ENCODE measurements around the gene FHIT. TPM values are rescaled to one million over a fixed set of nuclear protein-coding genes. Genes with fewer than 3 reads are reported as not detected.

The FHIT gene
- total RNA-seq, 4 donors from 2014 or later = 5.0 to 15.3 (median 8.3) TPM

DNA sequence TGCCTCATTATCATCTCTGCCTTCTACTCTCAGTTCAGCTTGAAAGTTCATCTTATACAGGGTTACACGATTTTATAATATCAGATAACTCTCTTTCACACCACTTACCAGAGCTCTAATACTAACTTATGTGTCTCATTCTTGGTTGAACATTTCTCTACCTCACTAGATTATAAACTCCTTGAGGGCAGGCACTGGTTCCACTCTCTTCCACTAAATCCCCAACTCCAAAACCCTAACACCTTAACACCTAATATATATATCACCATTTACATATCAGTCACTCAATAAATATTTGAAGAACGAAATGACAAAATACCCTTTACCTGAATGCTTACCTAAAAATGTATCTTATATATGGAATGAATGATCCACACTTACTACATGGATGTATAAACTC lies 977.2 kb downstream of the FHIT start:
- intact Hi-C loops (cut with DNase I; ENCODE audit: low total_unique reads) = no loop called here
- no peak for TF ChIP-seq POLR2A (IDR thresholded peaks at IDR 0.05)
- TF ChIP-seq, protein P1, sequence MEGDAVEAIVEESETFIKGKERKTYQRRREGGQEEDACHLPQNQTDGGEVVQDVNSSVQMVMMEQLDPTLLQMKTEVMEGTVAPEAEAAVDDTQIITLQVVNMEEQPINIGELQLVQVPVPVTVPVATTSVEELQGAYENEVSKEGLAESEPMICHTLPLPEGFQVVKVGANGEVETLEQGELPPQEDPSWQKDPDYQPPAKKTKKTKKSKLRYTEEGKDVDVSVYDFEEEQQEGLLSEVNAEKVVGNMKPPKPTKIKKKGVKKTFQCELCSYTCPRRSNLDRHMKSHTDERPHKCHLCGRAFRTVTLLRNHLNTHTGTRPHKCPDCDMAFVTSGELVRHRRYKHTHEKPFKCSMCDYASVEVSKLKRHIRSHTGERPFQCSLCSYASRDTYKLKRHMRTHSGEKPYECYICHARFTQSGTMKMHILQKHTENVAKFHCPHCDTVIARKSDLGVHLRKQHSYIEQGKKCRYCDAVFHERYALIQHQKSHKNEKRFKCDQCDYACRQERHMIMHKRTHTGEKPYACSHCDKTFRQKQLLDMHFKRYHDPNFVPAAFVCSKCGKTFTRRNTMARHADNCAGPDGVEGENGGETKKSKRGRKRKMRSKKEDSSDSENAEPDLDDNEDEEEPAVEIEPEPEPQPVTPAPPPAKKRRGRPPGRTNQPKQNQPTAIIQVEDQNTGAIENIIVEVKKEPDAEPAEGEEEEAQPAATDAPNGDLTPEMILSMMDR (IDR thresholded peaks at IDR 0.05) = no peak
- H3K4me3 ChIP-seq (ENCODE audit: low read depth, poor library complexity, severe bottlenecking) = no peak overlapping the region
- DNase-seq (ENCODE audit: low spot score in 2 of 2) = no peak
- 93 to 95% methylated on average over 2 of the region's 2 CpGs for WGBS, 2 donors

DNA sequence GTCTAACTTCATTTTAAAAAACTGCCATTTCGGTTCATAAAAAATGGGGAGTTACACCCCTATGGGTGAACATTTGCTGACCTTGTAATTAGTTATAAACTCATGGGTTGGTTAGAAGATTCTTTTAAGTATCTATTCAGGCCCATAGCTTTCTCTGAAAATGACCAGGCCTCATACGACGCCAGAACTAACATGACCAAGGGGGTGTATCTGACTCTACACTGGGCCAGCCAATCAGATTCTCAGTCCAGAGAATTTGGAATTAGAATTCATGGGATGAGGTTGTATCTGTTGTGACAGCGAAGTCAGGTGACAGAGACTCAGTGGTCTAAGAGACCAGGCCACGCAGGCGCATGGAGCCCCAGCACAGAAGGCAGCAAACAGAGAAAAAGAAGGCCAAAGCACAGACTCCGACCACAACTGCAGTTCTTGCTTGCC lies 981.4 kb downstream of the FHIT start:
- no peak for DNase-seq (ENCODE audit: low spot score in 2 of 2)
- 92 to 97% methylated on average over 7 of the region's 7 CpGs for whole genome bisulfite sequencing, 2 donors
- no peak for TF ChIP-seq POLR2A (IDR thresholded peaks at IDR 0.05)
- TF ChIP-seq, protein P1 (IDR thresholded peaks at IDR 0.05) = no peak
- H3K4me3 ChIP-seq (ENCODE audit: low read depth, poor library complexity, severe bottlenecking) = no peak overlapping the region
- intact Hi-C loops (cut with DNase I; ENCODE audit: low total_unique reads) = no loop called here

DNA sequence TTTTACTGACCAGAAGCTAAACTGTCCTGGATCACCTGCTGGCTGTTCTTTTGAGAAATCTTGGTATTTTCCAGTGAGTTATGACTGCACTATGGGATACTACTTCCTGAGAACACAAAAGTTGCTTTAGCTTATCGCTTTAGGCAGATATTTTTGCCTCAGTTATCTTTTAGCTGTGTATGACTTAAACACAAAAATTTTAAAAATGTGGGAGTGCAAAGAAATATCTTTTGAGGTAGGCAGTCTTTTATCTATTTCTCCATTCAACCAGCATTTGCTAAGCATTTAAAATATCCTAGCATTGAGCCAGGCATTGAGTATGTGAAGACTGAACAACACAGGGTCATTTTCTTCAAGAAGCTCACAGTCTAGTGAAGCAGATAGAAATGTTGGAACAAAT lies 981.9 kb downstream of the FHIT start:
- no peak overlapping the region for H3K4me3 ChIP-seq (ENCODE audit: low read depth, poor library complexity, severe bottlenecking)
- intact Hi-C loops (cut with DNase I; ENCODE audit: low total_unique reads) = no loop called here
- no peak for DNase-seq (ENCODE audit: low spot score in 2 of 2)
- 88 to 89% methylated on average over 1 of the region's 1 CpG for WGBS, 2 donors
- TF ChIP-seq, protein P1 (IDR thresholded peaks at IDR 0.05) = no peak
- TF ChIP-seq POLR2A (IDR thresholded peaks at IDR 0.05) = no peak

DNA sequence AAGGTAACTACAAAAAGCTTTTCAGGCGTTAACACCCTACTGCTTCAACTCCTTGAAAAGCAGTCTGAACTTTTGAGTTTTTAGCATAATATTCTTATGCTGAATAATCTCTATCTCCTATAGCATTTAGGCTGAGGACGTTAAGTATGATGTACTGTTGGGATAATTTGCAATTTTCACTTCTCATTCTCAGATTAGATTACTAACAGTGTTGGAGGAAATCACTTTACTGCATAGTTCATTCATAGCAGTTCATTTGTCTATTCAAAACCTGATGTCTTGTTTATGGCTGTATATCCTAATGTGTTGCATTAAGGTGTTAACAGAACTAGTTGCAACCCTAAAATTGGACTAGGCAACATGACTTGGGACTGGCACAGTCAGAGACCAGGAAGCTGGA lies 983.1 kb downstream of the FHIT start:
- no peak for TF ChIP-seq POLR2A (IDR thresholded peaks at IDR 0.05)
- TF ChIP-seq, protein P1 (IDR thresholded peaks at IDR 0.05) = no peak
- H3K4me3 ChIP-seq (ENCODE audit: low read depth, poor library complexity, severe bottlenecking) = no peak overlapping the region
- DNase-seq (ENCODE audit: low spot score in 2 of 2) = no peak
- WGBS, 2 donors = 38 to 41% methylated on average over 2 of the region's 2 CpGs
- intact Hi-C loops (cut with DNase I; ENCODE audit: low total_unique reads) = no loop called here

DNA sequence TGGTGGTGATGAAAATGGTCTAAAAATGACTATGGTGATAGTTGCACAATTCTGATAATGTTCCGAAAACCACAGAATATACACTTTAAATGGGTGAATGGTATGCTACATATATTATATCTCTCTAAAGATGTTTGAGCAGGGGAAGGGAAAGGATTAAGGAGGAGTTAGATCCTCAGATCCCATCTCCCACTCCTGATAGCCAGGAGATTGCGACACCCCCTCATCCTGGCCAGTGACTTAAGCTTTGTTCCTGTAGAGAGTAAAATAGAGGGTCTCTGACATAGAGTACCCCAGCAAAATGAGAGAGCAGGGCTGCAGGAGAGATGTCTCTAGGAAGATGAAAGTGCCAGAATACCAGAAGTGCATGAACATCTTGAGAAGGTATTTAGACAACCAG lies 984.8 kb downstream of the FHIT start:
- intact Hi-C loops (cut with DNase I; ENCODE audit: low total_unique reads) = no loop called here
- TF ChIP-seq, protein P1 (IDR thresholded peaks at IDR 0.05) = no peak
- no peak for TF ChIP-seq POLR2A (IDR thresholded peaks at IDR 0.05)
- DNase-seq (ENCODE audit: low spot score in 2 of 2) = no peak
- no peak overlapping the region for H3K4me3 ChIP-seq (ENCODE audit: low read depth, poor library complexity, severe bottlenecking)
- WGBS, 2 donors = 85 to 93% methylated on average over 2 of the region's 2 CpGs

DNA sequence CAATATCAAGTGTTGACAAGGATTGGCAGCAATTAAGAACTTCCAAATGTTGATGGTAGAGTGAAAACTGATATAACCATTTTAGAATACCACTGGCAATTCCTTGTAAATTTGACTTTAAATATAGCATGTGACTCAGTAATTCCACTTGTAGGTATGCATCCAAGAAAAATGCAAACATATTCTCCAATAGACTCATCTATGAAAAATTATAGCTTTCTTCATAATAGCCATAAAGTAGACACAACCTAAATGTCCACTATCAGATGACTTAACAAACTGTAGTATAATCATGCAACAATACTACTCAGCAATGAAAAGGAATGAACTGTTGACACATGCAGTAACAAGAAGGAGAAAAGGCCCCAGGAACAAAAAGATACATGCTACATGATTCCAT lies 988.1 kb downstream of the FHIT start:
- no peak for DNase-seq (ENCODE audit: low spot score in 2 of 2)
- intact Hi-C loops (cut with DNase I; ENCODE audit: low total_unique reads) = no loop called here
- no peak for TF ChIP-seq POLR2A (IDR thresholded peaks at IDR 0.05)
- TF ChIP-seq, protein P1 (IDR thresholded peaks at IDR 0.05) = no peak
- no peak overlapping the region for H3K4me3 ChIP-seq (ENCODE audit: low read depth, poor library complexity, severe bottlenecking)
